AML-193 (cell line): Measurements from ENCODE around the gene LPP.

Experiments
- DNase-seq, 2 experiments: peaks; one replicate each; lab custom pipeline; 2025; lab: John Stamatoyannopoulos, UW

LPP gene

DNA sequence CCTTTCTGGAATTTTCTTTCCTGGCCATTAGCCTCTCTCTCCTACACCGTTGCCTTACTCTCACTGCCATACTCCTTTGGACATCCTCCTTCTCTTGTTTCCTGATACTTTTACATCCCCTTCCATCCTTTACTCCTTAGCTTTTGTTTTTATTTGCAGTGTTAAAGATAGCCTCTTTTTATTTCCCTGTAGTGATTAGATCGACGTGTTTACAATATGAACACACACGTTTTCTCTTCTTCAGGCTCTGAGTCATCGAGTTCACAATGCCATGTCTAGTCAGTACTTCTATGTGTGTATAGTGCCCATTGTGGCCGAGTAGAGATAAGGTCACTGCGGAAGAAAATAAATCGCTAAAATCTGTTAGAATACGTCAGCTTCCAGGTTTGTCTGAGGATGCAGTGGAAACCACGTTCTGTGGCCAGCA lies 208.5 kb downstream of the LPP start:
- DNase-seq = no peak

- DNase-seq = no peak
These were observed 211.2 kb downstream of the LPP start for GRCh38 chr3:188365184-188365583.

GRCh38 chr3:188365988-188366698 lies 212.2 kb downstream of the LPP start:
- no peak for DNase-seq

GRCh38 chr3:188367678-188368077 lies 213.7 kb downstream of the LPP start:
- no peak for DNase-seq

GRCh38 chr3:188369526-188369925 lies 215.6 kb downstream of the LPP start:
- no peak for DNase-seq

GRCh38 chr3:188370081-188370830 lies 216.3 kb downstream of the LPP start:
- DNase-seq = no peak

DNA sequence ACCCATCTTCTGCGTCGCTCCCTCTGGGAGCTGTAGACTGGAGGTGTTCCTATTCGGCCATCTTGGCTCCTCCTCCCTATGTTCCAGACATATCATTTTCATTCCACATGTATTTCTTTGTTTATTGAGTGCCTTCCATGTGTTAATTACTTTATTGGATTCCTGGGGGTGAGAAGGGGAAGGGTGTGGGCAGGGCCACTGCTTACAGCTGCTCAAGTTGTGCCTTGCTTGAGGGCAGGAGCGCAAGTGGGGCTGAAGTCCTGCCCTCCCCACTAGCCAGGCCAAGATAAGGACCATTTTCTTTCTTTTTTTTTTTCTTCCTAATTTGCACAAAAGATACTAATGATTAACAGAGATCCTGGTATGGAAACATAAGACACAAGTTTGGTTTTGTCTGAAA lies 224.8 kb downstream of the LPP start:
- no peak for DNase-seq

GRCh38 chr3:188380252-188380651 lies 226.3 kb downstream of the LPP start:
- no peak for DNase-seq

DNA sequence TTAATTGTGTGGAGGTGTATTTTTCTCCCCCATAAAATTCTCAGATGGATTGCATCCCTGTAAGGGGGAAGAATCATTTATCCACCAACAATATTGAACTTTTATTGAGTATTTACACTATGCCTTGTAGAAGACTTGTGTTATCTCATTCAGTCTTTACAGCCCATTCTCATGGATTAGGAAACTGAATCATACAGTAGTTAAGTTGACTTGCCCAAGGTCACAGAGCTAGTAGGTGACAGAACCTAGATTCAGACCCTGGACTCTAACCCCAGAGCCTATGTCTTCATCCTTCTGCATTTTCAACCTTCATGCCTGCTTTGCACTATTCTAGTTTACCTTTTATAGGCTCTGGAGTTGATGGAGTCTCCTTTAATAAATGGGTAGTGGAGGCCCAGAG lies 226.8 kb downstream of the LPP start:
- DNase-seq = no peak

- no peak for DNase-seq
These were observed 229.8 kb downstream of the LPP start for GRCh38 chr3:188383748-188384147.

- peak; percentile 45 to 73 for DNase-seq
These were observed 231.3 kb downstream of the LPP start for GRCh38 chr3:188385295-188385694.

GRCh38 chr3:188389711-188390342 lies 235.9 kb downstream of the LPP start:
- no peak for DNase-seq

- DNase-seq = no peak
These were observed 236.4 kb downstream of the LPP start for GRCh38 chr3:188390343-188390718.

DNA sequence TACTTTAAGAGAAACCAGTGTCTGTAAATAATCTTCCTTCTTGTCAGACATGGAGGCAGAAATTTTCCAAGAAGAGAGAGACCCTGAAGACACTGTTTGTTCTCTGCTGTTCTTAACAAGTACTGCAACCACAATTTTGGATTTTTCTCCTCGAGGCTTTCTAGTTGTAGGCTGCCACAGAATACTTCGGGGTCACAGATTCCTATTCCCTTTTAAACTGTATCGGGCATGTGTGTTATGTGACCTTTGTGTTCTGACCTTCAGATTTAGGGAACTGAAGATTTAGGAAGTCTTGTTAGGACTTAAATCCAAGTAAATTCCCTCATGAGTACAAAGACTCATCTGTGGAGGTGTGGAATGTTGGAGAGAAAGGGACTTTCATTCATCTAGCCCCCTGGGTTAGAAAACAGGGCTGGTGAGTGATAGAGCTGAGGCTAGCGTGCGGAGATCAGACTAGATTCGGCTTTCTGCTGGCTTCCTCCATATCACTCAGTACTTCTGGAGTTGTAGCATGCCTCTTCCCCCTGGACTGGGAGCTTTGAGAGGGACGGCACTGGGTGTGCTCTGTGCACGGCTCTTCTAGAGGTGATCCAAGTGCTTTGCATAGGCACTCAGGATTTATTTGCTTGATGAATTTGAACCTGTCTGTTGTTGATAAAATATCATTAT lies 237.0 kb downstream of the LPP start:
- DNase-seq = no peak

DNA sequence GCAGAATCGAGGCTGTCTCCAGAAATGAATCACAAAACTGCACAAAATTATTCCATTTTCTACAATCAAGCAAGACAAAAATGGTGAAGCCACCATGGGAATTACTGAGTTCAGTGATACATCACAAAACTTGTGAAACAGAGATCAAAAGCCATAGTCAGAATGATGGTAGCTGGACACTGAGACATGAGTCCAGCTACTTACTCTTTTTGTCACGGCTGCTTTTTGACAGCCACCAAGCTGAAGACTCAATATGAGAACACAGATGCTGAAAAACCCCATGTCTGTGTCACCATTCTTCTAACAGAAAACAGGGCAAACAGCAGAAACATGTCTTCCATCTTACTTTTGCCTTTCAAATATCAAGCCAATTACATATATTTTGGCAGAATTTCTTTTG lies 237.6 kb downstream of the LPP start:
- DNase-seq = no peak

DNA sequence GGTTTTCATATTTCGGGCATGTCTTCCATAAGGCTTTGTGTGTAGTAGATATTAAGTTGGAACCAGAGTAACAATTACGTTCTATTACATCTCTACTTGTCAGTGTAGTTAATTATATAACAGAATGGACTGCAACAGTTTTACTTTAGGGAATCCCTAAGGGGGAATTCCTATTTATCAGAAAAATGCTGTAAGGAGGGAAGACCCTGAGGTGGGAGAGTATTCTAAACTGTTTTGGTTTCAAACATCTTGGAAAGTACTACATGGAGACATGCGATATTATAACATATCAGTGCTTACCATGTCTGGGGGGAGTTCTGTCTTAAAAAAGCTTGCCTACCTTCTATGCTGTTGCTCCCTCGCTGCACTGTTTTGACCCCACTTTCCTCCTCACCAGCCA lies 238.1 kb downstream of the LPP start:
- DNase-seq = no peak

- no peak for DNase-seq
These were observed 240.7 kb downstream of the LPP start for GRCh38 chr3:188394623-188395022.

GRCh38 chr3:188396251-188396650 lies 242.3 kb downstream of the LPP start:
- no peak for DNase-seq

DNA sequence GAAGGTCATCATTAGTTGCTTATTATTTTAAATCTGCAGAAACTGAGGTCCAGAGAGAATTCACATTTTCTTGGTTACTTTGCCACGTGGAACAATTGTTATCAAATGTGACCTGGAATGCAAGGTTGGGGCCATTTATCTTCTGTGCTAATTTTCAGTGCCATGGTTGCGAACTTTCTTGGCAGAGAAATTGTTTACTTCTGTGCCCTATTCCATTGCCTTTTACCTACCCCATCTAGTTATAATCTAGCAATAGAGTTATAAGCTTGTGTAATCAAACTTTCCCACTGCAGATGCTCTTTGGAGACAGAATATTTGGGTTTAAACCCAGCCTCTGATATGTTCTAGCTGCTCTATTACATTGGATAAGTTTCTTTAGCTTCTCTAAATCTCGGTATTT lies 242.9 kb downstream of the LPP start:
- DNase-seq = no peak

GRCh38 chr3:188397766-188398705 lies 244.1 kb downstream of the LPP start:
- no peak for DNase-seq

DNA sequence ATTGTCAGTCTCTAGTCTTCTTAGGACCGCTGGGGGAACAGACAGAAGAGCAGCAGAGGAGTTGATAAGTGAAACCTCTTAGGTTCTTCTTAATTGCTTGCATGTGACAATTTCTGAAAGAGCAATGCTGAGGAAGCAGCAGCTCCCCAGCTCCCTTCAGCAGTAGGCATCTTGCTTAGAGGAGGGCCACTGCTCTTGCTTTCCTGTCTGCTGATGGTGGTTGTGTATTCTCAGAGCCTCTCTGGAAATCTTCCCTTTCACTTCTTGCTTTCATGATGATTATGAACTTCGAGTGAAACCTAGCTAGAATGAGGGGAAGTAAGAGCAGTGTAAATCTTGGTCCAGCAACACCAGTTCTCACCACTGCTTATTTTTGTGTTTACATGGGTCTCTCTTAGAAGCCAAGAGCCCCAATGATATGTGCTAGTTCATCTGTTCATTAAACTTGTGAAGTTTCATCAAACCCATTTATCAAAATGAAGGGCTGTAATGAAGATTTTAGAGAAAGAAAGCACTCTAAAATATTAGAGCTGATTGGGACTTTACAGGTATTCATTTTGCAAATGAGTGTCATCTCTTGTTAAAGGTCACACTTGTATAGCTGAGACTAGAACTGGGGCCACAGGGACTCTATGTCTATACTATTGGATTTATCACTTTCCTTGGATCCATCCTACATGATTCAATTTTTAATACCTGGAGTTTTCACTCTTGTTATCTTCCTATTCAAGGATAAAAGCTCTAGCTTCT lies 246.7 kb downstream of the LPP start:
- DNase-seq = no peak
